Bone marrow (tissue), 2 donors: ENCODE results near the gene SLC9A7.
A peak's percentile ranks its signal among the peaks of the same experiment; 100 is the strongest.

Source experiments
- DNase-seq, 2 donors: peaks; one replicate each; lab custom pipeline; 2025; lab: John Stamatoyannopoulos, UW

The SLC9A7 gene

DNA sequence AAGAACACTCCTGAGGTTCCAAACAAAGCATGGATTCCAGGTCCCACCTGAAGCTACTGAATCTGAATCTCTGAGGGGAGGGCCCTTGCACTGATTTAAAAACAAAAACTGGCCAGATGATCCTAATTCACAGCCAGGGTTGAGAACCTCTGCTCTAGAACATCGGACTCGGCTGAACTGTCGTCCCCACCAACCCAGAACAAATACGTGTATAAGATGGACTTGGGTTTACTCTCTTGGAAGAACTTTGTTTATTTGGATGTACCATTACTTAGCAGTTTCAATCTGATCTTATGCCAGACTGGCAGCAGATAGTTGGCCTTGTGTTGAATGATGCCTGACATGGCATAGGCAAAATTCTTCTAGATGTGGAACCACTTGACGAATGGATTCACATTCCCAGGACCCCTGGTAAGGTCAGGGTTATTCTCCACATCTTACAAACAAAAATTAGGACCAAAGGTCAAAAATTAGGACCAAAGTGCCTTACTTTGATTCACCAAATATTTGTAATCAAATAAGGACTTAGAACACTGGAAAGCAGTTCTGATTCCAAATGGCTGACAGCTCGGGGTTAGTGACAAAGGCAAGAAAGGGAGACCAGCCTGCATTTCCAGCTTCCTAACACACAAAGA is 156.3 kb downstream of the SLC9A7 start:
- no peak for DNase-seq

DNA sequence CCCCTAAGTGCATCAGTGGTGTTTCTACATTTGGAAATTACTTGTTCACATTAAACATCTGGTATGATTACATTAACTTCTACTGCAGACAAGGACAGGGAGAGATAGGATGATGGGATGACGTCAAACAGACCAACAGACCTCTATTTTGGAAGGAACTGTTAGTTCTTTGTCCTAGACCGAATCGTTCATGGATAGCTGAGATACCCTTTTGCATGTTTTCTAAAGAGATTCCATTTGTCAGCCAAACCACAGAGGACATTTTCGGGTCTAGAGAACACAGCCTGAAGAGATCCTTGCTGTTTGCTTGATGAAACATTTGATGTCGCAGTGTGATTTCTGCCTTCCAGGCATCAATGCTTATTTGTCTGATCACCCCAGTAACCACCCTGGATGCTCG is 157.6 kb downstream of the SLC9A7 start:
- DNase-seq = no peak

DNA sequence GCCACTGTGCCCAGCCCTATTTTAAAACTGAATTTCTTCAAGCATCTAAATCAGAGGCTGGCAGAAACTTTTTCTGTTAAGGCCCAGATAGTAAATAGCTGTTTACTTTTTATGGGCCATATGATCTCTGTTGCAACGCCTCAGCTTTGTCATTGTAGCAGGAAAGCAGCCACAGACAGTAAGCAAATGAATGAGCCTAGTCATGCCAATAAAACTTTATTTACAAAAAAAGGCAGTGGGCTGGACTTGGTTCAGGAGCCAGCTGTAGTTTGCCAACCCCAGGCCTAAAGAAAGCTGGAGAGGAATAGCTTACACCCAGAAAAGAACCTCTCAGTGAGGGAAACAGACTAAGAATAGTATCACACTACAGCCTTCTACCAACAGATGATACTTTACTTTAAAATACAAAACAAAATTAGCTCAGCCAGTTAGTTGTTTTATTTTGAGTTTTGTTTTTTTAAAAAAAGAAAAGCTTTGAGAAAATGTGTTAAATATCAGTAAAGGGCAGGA is 159.8 kb downstream of the SLC9A7 start:
- no peak for DNase-seq

DNA sequence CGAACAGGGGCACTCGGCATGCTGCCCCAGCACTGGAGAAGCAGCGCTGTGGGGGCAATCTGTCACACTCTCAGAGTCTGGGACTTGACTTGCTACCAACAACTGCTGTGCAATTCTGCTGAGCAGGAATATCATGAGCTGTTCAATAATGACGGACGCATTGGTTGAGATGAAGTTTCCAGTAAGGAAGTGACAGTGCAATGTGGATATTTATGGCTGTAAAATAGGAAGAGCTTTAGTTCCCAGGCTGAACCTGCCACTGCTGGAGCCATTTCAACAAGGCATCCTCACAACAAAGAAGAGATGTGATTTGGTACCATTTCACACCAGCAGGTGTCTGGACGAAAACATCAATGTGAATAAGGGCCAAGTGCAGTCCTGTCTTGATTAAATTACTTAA is 161.1 kb downstream of the SLC9A7 start:
- DNase-seq = no peak

DNA sequence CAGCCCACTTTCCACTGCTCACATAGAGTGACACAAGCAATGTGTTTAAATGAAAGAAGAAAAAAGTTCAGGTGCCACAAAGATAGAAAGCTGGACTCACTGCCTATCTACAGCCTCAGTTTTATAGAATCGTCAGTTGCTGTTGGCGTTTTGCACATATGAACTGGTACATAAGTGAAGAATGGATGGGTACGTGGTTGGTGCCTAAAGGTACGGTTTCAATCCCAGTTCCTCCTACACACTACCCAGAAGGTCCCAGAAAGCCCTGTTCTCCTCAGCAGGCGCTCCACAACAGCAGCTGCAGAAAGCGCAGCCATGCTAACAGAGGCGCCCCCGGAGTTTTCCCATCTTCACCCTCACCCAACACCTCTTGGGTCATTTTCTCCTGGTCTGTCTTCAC is 161.7 kb downstream of the SLC9A7 start:
- no peak for DNase-seq

DNA sequence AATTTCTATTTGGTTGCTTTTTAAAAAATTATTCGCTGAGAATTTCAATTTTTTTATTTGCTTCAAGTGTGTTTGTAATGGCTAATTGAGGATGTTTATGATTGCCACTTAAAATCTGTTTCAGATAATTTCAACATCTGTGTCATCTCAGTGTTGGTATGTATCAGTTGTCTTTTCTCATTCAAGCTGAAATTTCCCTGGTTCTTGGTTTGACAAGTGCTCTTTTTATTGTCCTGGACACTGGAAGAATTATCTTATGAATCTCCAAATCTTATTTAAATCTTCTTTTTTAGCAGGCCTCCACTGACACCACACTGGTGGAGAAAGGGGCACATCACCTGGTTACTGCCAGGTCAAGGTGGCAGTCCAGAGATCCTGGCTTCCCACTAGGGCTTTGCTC is 163.8 kb downstream of the SLC9A7 start:
- no peak for DNase-seq

DNA sequence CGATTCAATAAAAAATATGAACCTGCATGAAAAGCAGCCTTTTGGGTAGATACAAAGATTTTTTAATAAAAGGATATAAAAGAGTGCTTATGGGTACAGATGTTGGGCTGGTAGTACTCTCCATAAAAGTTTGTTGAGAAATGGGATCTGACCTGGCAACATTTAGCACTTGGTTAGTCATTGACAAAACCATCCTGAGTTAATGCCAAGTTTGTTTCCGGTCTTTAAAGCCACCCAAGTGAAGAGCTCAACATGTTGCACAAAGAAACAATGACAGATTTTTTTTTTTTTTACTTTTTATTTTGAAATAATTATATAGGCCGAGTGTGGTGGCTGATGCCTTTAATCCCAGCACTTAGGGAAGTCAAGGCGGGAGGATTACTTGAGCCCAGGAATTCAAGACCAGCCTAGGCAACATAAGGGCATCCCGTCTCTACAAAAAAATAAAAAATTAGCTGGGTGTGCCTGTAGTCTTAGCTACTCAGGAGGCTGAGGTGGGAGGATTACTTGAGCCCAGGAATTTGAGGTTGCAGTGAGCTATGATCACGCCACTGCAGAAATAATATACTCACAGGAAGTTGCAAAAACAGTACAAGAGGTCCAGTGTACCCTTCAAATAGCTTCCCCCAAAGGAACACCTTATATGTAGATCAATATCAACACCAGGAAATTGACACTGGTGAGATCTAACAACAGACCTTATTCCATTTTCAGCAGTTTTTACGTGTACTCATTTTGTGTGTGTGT is 168.8 kb downstream of the SLC9A7 start:
- no peak for DNase-seq

DNA sequence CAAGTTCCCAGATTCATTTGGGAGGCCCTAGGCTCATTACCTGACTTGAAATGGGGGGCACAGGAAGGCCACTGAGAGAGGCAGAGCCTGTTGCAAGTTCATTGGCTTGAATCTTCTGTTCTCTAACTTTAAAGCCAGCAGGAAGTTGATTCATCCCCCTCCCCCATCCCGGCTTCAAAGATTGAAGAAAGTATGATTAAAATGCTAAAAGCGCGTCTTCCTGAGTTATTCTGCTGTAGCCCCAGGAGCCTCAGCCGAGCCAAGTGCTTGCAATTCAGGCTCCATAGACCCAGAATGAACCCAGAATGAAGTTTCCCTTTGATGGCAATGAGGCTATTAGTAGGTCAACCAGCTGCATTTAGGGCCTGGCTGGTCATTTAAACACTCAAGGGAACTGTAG is 170.7 kb downstream of the SLC9A7 start:
- peak in 1 of 2 donors; percentile 46 for DNase-seq

DNA sequence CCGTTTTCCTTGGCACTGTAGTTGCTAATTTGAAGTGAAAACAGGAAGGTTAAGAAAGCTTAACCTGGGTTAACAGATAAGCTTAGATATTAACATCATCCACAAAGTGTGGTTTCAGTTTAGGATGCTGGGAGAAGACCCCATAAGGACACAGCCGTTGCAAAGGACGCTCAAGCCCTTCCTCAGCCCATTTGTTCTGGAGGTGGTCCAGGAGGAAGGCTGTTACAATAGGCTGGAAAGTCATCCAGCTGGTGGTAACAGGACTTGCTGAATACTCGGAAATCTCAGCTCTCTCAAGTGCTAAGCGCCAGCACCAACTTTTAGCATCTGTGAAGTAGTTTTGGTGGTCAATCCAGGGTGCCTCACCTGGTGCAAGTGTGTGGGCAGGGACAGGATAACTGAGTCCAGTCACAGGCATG is 171.2 kb downstream of the SLC9A7 start:
- DNase-seq = no peak

DNA sequence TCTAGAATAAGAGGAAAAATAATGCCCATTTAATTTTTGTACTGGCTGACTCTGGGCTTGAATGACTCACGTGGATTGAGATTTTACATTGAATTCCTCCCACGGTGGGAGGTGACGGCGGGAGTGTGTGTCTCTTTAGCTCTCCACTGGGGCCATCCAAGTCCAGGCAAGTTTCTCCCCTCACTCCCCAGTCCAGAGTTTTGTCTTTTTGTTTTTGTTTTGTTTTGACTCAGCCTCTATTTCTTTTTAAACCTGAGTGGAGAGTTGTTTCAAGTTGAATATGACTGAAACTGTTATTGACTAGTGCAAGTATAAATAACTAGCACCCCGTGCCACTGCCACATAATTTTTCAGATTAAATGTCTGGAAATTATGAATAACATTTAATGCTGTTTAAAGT is 171.8 kb downstream of the SLC9A7 start:
- DNase-seq = no peak

DNA sequence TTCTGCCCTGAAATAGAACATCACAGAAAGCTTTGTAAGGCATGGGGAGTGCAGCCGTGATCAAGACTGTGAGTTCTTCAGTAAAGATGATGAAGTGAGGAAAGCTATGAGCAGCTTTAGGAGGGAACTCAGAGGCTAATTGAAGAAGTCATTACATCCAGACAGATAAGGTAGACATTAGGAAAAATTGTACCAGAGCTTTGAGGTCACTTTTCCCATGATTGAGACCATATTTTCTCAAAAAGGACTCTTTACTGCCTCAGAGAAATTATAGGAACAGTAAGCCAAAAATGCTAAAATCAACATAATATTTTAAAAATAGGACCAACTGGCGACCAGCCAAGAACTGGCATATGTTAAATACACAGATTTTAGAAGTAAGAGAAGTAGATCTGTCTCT is 174.2 kb downstream of the SLC9A7 start:
- DNase-seq = no peak

DNA sequence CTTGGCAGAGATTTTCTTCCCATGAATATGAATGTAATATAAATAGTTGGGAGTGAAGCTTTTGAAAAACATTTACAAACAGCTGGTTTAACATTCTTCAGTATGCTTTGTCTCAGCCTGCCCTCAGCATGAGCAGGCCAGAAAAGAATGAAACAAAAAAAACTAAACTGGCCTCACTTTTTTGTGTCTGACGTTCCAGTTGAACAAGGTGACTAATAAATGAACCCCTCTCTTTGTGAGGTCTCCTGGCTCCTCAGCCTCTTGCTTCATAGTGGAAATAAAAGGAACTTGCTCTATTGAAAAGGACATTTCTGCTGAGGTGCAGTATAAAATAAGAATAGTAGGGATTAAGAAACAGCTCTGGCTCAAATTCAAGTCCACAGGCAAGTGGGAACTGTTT is 176.0 kb downstream of the SLC9A7 start:
- no peak for DNase-seq

DNA sequence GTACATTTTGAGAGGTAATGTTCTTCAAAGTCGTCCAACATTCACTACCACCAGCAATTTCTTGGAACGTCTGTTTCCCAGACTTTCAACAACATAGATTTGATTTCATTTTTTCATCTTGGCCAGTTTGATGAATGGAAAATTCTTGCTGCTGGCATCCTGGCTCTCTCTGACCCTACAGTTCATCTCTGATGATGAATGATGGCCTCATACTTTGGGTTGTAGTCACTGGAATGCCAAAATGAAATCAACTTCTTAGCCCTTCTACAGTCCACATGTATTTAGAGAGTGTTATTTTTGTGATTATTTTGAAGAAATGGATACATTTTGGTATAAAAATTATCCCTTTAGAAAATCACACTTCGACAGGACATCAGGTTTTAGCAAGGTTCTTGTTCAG is 176.6 kb downstream of the SLC9A7 start:
- DNase-seq = no peak

DNA sequence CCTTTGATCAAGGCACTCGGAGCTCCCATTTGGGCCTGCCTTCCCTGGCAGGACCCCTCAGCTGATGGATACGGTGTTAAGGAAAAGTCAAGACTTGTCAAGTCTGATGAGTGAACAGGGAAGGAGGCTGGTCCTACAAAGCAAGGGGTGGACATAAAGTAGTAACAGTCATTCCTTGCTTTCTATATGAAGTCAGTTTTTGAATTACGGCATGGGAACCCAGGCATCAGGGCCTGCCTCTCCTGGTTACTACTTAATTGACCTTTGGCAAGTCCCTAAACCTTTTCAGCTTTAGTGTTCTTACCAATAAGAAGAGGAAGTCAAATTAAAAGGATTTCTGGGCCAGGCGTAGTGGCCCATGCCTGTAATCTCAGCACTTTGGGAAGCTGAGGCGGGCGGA is 178.3 kb downstream of the SLC9A7 start:
- DNase-seq = no peak

DNA sequence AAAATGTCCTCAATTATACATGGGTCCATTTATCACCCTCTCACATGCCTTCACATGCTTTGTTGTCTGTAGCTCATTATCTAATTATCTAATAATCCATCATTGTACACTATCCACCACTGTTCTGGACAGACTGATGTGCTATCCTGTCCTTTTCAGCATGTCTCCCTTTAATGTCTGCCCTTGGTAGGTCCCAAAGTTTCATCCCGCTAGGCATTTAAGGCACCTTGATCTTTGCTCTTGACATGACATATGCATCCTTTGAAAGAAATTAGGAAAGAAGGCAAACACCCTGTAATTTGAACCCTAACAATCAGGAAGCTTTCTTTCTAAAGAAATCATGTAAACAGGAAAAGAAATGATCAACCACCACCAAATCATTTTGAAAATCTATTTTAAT is 179.7 kb downstream of the SLC9A7 start:
- no peak for DNase-seq

DNA sequence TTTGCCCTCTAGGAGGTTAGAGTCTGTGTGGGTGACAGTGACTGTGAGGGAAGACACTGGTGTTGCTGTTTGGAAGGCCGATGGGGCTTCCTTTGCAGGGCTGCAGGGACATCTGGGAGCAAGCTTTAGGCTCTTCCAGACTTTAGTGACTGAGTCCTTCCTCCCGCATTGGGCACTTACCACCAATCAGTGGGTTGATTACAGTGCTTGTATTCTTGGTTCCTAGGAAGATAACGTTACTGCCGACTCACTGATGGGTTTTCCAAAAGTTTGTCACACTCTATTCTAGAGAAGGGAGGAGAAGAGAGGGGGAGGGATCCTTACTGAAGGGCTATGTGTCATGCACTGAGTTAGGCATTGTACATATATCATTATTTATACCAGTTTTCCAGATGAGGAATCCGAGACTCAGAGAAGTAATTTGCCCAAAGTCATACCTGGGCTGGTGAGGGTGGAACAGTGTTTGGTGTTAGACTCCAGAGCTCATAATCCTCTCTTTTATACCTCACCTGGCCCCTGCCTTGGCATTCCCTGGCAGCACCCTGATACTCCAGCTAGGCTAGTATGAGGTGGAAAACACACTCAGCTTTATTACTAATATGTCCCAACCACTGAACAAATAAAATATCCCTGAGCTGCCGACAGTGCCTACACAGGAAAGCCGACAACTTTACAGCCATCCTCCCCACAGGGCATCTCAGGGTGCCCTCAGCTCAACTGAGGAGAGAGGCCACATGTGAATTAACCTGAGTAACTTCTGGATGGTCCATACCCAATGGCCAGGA is 181.5 kb downstream of the SLC9A7 start:
- no peak for DNase-seq

DNA sequence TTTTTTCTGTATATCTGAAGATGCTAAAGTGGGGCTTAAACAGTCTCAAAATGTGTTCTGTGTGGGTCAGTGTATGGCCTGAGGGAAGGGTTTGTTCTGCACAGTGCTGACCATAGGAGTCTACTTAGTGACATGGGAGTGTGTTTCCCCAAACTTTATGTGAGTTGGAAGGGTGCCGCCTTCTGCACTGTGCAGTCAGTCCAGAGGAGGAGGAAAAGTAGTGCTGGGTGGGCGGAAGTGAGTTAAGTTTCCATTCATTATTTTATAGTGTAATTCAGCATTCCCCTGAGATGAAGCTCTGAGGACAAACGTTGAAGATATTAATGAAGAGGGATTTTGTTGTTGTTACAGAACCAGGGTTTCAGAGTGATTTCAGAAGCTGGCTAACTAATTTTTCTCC is 182.5 kb downstream of the SLC9A7 start:
- no peak for DNase-seq

DNA sequence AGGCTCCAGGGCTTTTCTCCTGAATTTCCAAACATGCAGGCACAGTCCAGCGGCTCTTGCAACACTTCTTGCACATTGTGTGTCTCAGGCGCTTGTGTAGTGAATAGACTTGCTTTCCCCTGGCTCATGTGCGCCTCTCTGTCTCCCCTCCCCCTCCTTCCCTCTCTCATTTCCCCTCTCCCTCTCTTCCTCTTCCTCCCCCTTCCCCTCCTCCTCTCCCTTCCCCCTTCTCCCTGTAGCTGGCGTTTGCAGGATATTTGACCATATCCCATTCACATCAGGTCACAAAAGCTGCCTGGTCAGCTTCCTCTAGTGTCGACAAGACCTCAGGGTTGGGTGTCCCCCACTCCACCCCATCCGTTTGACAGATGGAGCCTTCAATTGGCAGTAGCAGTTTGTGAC is 182.9 kb downstream of the SLC9A7 start:
- no peak for DNase-seq

DNA sequence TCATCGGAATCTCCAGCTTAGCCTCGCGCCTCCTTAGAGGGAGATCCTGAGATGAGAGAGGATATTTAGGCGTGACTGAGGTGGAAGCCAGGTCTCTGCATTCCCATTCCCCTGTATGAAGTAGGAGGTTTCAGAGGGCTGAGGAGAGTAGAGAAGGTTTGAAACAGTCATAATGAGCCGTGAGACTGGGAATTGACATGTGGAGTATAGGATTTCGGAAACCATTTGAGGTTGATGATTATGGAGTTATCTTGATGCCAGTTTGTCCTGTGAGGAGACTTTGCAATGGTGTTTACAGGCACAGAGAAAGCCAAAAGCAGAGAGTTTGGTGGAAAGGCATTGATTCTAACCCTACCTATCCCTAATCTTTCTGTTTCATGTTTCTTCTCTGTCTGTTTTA is 183.3 kb downstream of the SLC9A7 start:
- no peak for DNase-seq

DNA sequence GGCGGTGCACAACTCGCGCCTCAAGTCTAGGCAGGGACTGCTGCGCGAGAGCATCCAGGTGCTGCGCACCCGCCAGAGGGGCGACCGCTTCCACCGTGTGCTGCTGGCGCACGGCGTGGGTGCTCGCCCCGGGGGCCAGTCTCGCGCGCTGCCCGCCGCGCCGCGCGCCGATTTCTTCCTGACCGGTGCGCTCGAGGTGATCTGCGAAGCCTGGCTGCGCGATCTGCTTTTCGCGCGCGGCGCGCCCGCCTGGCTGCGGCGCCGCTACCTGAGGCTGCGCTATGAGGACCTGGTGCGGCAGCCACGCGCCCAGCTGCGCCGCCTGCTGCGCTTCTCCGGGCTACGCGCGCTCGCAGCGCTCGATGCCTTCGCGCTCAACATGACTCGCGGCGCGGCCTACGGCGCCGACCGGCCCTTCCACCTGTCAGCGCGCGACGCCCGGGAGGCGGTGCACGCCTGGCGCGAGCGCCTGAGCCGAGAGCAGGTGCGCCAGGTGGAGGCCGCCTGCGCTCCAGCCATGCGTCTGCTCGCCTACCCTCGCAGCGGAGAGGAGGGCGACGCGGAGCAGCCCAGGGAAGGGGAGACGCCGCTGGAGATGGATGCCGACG is 184.0 kb downstream of the SLC9A7 start:
- no peak for DNase-seq

DNA sequence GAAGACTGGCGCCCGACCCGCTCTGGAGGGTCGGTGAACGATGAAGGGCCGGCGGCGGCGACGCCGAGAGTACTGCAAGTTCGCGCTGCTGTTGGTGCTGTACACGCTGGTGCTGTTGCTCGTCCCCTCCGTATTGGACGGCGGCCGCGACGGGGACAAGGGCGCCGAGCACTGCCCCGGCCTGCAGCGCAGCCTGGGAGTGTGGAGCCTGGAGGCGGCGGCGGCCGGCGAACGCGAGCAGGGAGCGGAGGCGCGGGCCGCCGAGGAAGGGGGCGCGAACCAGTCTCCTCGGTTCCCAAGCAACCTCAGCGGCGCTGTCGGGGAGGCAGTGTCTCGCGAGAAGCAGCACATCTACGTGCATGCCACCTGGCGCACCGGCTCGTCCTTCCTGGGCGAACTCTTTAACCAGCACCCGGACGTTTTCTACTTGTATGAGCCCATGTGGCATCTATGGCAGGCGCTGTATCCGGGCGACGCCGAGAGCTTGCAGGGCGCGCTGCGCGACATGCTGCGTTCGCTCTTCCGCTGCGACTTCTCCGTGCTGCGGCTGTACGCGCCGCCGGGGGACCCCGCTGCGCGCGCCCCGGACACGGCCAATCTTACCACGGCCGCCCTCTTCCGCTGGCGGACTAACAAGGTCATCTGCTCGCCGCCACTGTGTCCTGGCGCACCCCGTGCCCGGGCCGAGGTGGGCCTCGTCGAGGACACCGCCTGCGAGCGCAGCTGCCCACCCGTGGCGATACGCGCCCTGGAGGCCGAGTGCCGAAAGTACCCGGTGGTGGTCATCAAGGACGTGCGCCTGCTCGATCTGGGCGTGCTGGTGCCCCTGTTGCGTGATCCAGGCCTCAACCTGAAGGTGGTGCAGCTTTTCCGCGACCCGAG is 184.8 kb downstream of the SLC9A7 start:
- DNase-seq = peak in 1 of 2 donors; percentile 29
